HL-60 (cell line): ENCODE data around the gene HACL1.

Source experiments
- DNase-seq, 2 experiments: peaks; one replicate each; pipeline ENCODE4 v3.0.0-alpha.2; 2010 to 2020; ENCODE audit warnings: low read depth in 1 of 2, low spot score in 1 of 2
- H3K27ac ChIP-seq: fragments of 250-450 bp; sonication (Bioruptor Pico); replicated peaks from 2 replicates; pipeline ENCODE4 v1.5.1; 2020; ENCODE audit warnings: mild to moderate bottlenecking, moderate library complexity
- H3K27me3 ChIP-seq: fragments of 250-450 bp; sonication (Bioruptor Pico); 2 replicates; pipeline ENCODE4 v1.5.1; 2021; ENCODE audit warnings: mild to moderate bottlenecking, moderate library complexity; ENCODE audit not compliant: insufficient read depth, poor library complexity, severe bottlenecking
- H3K4me3 ChIP-seq: replicated peaks from 2 replicates; pipeline ENCODE4 v1.5.1; 2011; ENCODE audit warnings: mild to moderate bottlenecking, control low read depth, low read length; ENCODE audit not compliant: insufficient read depth
- CTCF ChIP-seq: IDR thresholded peaks from one replicate; pipeline ENCODE4 v1.5.1; 2011; ENCODE audit warnings: low read length, control low read depth, inconsistent platforms; ENCODE audit not compliant: insufficient read depth
- GABPA ChIP-seq: IDR thresholded peaks from 2 replicates; pipeline ENCODE4 v1.6.1; 2012; ENCODE audit warnings: low read depth
- POLR2AphosphoS5 ChIP-seq: IDR thresholded peaks from 2 replicates; pipeline ENCODE4 v1.6.1; 2012; ENCODE audit warnings: low read depth
- SPI1 ChIP-seq: IDR thresholded peaks from 2 replicates; pipeline ENCODE4 v1.6.1; 2012; ENCODE audit warnings: low read depth, mild to moderate bottlenecking, borderline replicate concordance
- TF ChIP-seq, protein P1 (sequence below): IDR thresholded peaks from 2 replicates; pipeline ENCODE4 v1.6.1; 2012; ENCODE audit warnings: low read depth; ENCODE audit not compliant: insufficient replicate concordance

HACL1 gene

GRCh38 chr3:15511156-15511555, 90.2 kb downstream of the HACL1 start:
- TF ChIP-seq CTCF: no peak
- no peak for TF ChIP-seq GABPA
- TF ChIP-seq, protein P1, sequence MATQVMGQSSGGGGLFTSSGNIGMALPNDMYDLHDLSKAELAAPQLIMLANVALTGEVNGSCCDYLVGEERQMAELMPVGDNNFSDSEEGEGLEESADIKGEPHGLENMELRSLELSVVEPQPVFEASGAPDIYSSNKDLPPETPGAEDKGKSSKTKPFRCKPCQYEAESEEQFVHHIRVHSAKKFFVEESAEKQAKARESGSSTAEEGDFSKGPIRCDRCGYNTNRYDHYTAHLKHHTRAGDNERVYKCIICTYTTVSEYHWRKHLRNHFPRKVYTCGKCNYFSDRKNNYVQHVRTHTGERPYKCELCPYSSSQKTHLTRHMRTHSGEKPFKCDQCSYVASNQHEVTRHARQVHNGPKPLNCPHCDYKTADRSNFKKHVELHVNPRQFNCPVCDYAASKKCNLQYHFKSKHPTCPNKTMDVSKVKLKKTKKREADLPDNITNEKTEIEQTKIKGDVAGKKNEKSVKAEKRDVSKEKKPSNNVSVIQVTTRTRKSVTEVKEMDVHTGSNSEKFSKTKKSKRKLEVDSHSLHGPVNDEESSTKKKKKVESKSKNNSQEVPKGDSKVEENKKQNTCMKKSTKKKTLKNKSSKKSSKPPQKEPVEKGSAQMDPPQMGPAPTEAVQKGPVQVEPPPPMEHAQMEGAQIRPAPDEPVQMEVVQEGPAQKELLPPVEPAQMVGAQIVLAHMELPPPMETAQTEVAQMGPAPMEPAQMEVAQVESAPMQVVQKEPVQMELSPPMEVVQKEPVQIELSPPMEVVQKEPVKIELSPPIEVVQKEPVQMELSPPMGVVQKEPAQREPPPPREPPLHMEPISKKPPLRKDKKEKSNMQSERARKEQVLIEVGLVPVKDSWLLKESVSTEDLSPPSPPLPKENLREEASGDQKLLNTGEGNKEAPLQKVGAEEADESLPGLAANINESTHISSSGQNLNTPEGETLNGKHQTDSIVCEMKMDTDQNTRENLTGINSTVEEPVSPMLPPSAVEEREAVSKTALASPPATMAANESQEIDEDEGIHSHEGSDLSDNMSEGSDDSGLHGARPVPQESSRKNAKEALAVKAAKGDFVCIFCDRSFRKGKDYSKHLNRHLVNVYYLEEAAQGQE: no peak
- no peak for TF ChIP-seq POLR2AphosphoS5
- TF ChIP-seq SPI1: no peak
- DNase-seq: no peak
- Histone ChIP-seq H3K4me3 (no peak overlapping the region), H3K27me3 (no peaks in the 10 kb centered on the region), H3K27ac (no peak overlapping the region)
